Activated gamma-delta T cell (primary cell): Measurements from ENCODE around the gene SNRNP70.
"Not testable (repeated sequence)": the region's sequence is repeated elsewhere in the genome, so short reads cannot be mapped to it uniquely, and the experiment has no call there.

Experiments
- DNase-seq: peaks from one replicate; lab custom pipeline; 2025; lab: John Stamatoyannopoulos, UW

SNRNP70 gene

DNA sequence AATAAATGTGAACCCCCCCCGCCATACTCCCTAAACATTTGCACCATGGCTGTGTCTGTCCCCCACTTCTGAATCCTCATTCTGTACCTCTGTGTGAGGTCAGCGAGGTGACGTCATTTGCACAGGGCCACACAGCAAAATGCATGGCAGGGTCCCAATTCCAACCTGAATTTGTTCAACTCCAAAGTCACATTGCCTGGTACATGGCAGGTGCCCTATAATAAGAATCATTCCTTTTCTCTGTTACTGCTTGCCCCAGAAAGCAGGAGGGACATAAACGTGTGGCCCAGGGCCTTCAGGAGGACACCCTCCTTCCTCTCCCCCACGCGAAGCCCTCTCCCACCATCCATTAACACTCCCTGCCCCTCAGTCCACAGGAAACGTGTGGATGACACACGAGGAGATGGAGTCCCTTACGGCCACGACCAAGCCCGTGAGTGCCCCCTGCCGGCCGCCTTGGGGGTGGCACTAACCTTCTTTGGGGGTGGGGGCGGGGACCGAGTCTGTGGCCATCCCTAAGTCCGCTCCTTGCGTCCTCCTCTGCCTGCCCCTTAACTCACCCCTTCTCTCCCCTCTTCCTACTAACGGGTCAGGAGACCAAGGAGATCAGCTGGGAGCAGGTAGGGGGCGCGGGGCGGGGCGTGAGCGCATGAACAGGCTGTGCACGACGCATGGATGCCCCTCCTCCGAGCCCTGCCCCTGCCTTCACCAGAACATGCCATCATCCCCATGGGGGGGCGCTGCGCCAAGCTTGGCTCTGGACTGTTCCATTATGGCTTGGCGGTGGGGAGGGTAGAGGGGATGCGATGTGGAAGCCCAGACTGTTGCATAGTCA lies 60.5 kb downstream of the SNRNP70 start:
- peak; percentile 59 for DNase-seq

DNA sequence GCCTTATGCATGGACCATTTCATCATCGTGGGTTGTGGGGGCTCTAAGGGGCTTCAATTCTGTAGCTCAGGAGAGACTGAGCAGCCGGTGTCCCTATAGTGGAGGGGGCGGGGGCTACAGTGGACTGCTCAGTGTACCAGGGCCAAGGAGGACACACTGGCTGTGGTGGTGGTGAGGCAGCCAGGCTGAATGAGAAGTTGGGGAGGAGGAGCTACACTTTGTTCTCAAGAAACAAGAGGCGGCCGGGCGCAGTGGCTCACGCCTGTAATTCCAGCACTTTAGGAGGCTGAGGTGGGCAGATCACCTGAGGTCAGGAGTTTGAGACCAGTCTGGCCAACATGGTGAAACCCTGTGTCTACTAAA lies 61.1 kb downstream of the SNRNP70 start:
- DNase-seq: not testable (repeated sequence)

DNA sequence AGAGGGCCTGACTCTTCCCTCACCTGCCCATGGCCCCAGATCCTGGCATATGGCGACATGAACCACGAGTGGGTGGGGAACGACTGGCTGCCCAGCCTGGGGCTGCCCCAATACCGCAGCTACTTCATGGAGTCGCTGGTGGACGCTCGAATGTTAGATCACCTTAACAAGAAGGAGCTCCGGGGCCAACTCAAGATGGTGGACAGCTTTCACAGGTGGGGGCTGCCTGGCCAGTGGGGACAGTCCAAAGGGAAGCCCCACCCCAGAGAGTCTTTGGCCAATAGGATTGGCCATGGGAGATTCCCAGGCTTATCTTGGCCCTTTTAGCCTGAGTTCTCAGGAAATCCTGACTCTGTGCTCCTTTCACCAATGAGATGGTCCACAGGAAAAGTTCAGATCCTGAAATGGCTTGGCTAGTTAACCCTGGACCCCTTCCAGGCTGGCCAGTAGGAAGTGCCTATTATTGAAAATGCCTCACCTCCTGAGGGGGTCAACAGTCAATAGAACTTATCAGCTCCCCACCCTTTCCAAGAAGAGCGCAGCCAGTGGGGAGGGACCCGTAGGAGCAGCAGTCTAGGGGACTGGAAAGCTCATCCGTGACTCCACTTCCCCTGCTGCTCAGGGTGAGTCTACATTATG lies 62.9 kb downstream of the SNRNP70 start:
- no peak for DNase-seq

DNA sequence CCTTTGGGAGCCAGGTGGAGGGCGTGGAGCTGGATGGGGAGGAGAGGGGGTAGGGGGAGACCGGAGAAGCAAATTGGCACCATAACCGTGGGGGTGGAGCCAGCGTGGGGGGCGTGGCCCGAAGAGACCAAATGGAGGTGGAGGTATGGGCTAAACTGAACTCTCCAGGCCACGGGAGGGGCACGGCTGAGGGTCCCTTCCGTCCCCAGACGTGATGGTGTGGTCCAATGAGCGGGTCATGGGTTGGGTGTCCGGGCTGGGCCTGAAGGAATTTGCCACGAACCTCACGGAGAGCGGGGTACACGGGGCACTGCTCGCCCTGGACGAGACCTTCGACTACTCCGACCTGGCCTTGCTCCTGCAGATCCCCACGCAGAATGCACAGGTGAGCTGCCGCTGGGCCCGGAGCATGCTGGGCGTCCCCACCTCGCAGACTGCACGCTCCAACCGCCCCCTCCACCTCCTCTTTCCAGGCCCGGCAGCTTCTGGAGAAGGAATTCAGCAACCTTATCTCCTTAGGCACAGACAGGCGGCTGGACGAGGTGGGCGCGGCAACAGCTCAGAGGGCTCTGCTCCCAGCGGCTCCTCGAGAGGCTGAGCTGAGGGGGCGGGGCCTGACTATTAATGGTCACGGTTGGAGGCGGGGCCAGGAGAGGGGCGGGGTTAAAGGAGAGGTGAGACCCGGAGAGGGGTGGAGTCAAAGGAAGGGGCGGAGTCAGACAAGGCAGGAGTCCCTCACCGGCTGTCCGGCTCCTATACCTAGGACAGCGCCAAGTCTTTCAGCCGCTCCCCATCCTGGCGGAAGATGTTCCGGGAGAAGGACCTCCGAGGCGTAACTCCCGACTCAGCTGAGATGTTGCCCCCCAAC lies 63.8 kb downstream of the SNRNP70 start:
- DNase-seq: peak; percentile 44

DNA sequence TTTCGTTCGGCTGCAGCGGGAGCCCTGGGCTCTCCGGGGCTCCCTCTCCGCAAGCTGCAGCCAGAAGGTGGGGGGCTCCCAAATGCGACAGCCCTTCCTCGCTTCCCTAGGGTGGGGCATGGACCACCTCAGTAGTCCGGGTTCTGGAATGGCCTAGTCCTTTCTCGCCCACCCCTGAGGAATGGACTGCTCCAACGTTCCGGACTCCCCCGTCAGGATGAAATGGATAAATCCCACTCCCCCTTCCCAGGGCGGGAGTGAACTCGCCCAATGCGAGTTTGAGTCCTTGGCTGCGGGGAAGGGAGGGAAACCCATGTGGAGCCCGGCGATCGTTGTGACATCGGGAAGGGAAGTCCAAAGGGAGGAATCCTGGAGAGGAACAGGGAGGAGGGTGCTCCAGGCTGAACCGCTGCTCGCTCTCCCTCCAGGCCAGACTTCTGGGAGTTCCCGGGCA lies 64.4 kb downstream of the SNRNP70 start:
- DNase-seq: no peak

DNA sequence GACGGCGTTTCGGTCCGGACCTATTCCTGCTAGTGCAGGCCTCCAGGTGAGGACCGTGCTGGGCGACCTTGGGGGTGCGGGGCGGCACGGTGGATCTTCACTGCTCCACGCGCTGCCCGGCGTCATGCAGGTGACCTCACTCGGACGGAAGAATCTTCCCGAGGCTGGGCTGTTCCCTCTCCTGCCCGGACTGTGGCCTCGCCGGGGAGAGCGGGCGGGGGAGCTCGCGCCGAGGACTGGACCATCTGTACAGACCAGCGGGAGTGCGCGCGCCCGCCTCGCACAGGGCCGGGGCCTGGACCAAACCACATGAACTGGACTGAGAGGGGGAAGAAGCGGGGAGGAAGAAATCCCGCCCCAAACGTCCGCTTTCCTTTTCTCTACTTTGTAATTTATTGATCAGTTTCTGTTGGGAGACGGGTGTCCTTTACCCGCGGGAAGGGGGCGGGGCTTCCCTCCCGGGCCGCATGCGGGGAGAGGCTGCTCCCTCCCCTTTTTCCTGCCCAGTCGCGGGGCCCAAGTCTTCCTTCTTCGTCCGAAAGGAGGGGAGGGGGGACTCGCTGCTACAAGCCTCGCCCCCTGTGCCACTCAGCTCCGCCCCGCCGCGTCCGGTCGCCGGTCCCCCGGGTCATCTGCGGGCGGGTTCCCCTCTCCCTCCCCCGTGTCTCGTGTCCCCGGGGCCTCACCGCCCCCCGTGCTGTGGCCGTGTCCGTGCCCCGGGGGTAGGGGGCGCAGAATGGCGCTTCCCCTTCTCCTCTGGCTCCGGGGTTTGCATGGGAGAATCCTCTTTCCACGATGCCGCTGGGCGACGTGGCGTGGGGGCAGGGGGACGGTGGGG lies 65.1 kb downstream of the SNRNP70 start:
- no peak for DNase-seq

DNA sequence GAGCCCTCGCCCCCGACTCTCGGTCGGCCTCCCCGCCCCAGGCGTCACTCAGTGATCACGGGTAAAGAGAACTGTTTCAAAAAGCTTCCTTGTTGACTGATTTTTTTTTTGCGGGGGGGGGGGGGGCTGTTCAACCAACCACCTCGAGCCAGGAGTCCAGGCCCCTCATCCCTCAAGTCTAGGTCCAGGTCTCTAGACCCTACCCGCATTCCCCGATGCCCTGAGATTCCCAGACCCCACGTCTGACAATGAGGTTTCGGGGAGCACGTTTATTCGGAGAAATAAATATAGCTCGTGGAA lies 65.6 kb downstream of the SNRNP70 start:
- DNase-seq: no peak

DNA sequence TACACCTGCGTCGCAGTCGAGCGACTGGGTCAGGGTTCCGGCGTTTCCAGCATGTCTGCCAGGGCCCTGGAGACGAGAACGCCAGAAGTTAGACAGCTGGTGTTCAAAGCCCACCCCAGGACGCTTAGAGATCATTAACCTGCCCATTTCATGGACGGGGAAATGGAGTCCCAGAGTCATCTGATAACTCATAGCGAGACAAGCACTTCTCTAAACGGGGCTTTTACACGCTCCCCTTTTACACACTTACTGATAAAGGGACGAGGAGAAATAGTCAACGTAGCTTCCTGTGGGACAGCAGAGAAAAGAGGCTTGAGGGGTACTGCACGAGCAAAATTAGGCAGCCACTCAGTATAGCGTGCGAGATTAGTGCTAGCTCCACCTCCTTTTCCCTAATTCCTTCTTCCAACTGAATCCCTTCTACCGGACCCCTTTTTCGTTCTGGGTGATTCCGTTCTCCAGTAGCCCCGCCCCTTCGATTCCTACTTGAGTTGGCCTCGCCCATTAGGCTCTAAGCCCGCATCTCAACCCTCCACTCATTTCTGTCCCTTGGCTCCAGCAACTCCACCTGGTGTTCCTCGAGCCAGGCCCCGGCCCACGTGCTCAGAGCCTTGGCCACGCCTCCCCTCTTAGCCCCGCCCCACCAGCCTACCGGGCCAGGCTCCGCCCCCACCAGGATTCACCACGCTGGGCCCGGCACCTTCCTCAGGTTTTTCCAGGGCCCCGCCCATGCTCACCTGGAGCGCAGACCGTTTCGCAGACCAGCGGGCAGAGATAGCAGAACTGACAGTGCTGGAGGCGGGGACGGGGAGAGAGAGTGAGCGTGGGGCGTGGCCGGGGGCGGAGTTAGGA lies 66.2 kb downstream of the SNRNP70 start:
- no peak for DNase-seq

DNA sequence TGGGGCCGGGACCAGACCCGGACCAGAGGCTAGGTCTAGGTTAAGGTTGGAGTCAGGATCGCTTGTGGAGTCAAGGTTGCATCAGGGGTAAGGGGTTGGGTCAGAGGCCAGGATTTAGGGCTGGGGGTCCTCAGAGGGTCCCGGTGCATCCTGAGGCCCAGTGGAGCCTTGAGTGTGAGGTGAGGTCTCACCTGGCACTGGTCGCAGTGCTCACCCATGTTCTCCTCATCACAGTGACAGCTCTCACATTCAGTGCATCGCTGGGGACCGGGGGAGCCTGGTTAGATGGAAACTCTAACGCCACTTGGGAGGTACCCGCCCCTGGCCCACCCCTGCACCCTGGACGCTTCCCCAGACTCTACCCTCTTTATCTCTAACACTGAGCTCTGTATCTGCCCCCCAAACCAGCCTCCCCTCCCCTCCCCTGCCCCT lies 66.9 kb downstream of the SNRNP70 start:
- no peak for DNase-seq

DNA sequence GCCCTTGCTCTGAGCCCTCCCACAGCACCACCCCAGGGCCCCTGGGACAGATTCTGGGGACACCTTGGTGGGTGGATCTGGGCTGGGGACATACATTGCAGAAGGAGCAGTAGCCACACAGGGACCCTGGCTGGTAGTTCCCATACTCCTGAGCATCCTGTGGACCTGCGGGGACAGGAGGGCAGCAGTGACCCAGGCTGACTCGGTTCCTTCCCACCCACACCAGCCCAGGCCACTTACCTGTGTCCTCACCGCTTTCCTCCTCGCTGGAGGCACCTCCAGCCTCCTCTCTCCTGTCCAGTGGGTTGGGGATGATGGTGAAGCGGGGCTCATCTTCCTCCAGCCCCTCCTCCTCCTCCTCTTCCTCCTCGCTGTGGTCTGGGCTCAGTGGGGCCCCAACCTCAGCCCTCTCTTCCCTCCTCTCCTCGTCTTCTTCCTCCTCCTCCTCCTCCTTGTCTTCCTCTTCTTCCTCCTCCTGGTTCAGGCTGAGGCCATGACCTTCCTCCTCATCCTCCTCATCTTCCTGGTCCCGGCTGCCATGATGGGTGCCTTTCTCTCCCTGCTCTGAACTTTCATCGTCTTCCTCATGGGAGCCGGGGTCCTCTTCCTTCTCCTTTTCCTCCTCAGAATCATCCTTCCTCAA lies 68.0 kb downstream of the SNRNP70 start:
- no peak for DNase-seq

DNA sequence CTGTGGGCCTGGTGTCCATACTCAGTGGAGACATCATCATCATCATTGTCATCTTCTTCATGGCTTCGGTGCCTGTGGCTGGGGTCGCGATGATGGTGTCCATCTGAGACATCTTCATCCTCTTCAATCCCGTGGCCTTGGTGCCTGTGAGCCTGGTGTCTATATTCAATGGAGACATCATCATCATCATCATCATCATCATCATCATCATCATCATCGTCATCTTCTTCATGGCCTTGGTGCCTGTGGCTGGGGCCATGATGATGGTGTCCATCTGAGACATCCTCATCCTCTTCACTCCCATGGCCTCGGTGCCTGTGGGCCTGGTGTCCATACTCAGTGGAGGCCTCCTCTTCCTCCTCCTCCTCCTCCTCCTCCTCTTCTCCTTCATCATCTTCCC lies 69.0 kb downstream of the SNRNP70 start:
- no peak for DNase-seq

DNA sequence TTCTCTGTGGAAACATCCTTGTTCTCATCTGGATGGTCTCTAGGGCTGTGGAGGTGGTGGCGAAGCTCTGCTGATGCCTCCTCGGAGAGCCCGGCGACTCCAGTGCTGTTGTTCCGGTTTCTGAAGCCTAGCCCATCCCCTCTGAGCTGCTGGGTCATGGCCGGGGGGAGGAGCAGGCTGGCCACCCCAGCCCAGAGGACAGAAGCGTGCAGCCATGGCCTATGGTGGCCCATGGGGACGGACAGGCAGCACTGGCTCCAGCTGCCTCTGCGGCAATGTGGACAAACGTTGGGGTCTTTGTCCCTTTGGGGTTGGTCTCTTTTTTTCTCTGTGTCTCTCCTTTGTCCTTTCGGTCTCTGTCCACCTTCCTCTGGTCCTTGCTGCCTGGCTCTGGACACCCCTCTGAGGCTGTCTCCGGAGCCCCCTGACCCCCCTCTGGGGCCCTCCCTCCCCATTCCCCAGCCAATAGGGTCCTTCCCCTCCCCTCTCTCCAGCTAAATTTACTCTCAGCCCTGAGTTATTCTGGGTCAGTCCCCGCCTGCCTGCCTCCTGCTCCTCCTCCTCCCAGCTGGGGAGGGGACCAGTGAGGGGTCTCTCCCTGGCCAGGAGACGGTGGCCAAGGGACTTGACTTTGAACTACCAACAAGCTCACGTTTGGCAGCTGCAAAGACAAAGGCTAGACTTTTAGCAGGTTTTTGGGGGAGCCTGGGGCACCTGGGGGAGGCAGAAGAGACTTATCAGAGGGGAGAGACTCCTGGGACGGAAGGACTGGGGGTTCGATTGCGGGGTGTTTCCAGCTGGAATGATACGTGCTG lies 70.0 kb downstream of the SNRNP70 start, which contains the start of gene HRC:
Gene HRC (minus strand): TSS at position 392 of the 815 bp plus-strand sequence. CDS start 159 bp downstream, at position 233.
- DNase-seq: no peak

DNA sequence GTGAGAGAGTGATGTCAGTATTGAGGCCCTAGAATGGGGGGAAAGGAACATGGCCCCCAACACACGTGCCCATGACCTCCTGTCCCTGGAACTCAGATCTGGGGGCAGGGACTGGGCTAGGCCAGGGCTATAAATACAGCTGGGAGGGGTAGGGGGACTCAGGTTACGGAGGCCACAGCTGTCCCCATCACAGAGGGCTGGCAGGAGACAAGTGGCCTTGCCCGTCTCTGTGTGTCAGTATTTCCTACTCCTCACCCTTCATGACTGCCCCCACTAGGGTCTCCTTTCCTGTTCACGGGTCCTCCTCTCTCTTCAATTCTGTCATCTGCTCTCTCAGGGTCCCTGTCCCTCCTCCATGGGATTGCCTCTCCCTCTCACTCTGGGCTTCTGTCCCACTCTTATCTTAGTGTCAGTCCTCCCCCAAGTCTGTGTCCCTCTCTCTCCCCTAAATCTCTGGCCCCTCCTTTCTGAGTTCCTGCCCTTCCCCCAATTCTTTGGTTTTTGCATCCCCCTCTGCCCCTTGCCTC lies 70.6 kb downstream of the SNRNP70 start:
- DNase-seq: no peak

DNA sequence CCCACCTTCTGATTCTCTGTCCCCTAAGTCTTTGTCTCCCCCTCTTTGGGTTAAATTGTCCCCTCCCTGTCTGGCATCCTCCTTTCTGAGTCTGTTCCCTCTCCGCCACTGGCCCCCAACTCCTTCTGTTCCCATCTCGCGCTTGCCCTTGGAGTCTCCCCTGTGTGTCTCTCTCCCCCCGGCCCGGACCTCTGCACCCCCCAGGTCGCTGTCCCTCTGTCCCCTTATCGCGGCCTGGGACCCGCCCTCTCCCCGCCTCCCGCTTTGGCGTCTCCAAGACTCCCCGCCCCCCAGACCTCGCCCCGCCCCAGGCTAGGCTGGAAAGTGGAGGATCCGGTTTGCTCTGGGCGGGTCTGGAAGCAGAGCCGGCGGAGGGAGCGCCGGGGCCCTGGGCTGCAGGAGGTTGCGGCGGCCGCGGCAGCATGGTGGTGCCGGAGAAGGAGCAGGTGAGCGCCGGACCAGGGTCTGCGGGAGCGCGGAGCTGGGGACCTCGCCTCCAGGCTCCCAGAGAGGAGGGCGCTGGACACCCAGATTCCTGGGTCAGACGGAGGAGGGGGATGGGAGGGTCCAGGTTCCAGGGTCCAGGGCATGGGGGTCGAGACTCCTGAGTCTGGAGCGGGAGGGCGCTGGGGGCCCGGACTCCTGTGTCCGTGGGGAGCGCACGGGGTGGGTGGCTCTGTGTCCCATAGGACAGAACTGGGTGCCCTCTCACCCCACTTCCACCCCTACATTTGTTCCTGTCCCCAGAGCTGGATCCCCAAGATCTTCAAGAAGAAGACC lies 72.4 kb downstream of the SNRNP70 start, which contains the start of gene TRPM4:
Gene TRPM4 (plus strand): TSS at position 348 of the 780 bp plus-strand sequence. CDS start 75 bp downstream, at position 423.
- no peak for DNase-seq
